ENCODE data around the gene EBF4.

- TF ChIP-seq USF2 (IDR thresholded peaks at IDR 0.05; ENCODE audit: low read length) (no peak), RAD21 (IDR thresholded peaks at IDR 0.05 in 1 of 2, conservative IDR thresholded peaks at IDR 0.05 in 1 of 2; ENCODE audit: low read depth in 2 of 2, low read length in 2 of 2) (no peak)
Observed at GRCh38 chr20:2798095-2798805, 105.7 kb downstream of the EBF4 start.

All from H1 (cell line).